MM.1S (cell line): ENCODE measurements around the gene NRN1.

ENCODE experiments used
- CTCF ChIP-seq: fragments of 300-600 bp; sonication (generic); IDR thresholded peaks from 2 replicates; pipeline ENCODE4 v1.5.1; 2016; ENCODE audit warnings: antibody characterized with exemption, low read length, mixed read lengths
- EZH2 ChIP-seq: fragments of 300-600 bp; sonication (generic); optimal IDR thresholded peaks from 2 replicates; pipeline ENCODE3; 2017; ENCODE audit warnings: low read depth, mild to moderate bottlenecking, antibody characterized with exemption, low read length, mixed read lengths
- EZH2phosphoT487 ChIP-seq: fragments of 300-600 bp; sonication (generic); IDR thresholded peaks from 2 replicates; pipeline ENCODE4 v1.6.1; 2018; ENCODE audit warnings: antibody characterized with exemption, low read length

- TF ChIP-seq CTCF, result no peak
- no peak for TF ChIP-seq EZH2
- no peak for TF ChIP-seq EZH2phosphoT487
Measured at GRCh38 chr6:5990786-5991185, 15.9 kb downstream of the NRN1 start.
